Glutamatergic neuron (in vitro differentiated cells): Measurements from ENCODE around the gene COX7B. TPM values are rescaled to one million over a fixed set of nuclear protein-coding genes. Genes with fewer than 3 reads are reported as not detected.
"Not testable (repeated sequence)": the region's sequence is repeated elsewhere in the genome, so short reads cannot be mapped to it uniquely, and the experiment has no call there.

Source experiments
- DNase-seq: peaks from one replicate; pipeline ENCODE4 v3.0.0; 2022
- H3K27ac Mint-ChIP-seq: one replicate; pipeline ENCODE4 v1.8.0; 2020; ENCODE audit warnings: mild to moderate bottlenecking, mixed read lengths, inconsistent platforms; ENCODE audit not compliant: unreplicated experiment
- H3K27me3 Mint-ChIP-seq: one replicate; pipeline ENCODE4 v1.8.0; 2020; ENCODE audit warnings: mild to moderate bottlenecking, moderate library complexity, mixed read lengths, inconsistent platforms; ENCODE audit not compliant: unreplicated experiment
- H3K36me3 Mint-ChIP-seq: one replicate; pipeline ENCODE4 v1.8.0; 2020; ENCODE audit warnings: mild to moderate bottlenecking, mixed read lengths, inconsistent platforms; ENCODE audit not compliant: unreplicated experiment
- H3K4me1 Mint-ChIP-seq: one replicate; pipeline ENCODE4 v1.8.0; 2020; ENCODE audit warnings: mild to moderate bottlenecking, low read depth, mixed read lengths, inconsistent platforms; ENCODE audit not compliant: unreplicated experiment
- H3K4me3 Mint-ChIP-seq: one replicate; pipeline ENCODE4 v1.8.0; 2020; ENCODE audit warnings: mild to moderate bottlenecking, mixed read lengths, inconsistent platforms; ENCODE audit not compliant: unreplicated experiment
- H3K9me3 Mint-ChIP-seq: one replicate; pipeline ENCODE4 v1.8.0; 2020; ENCODE audit warnings: mild to moderate bottlenecking, moderate library complexity, mixed read lengths, inconsistent platforms; ENCODE audit not compliant: unreplicated experiment
- total RNA-seq: library from RNA; stranded (reverse); fragmentation: NEBNext Ultra II Directional; extraction: Animal tissue kit (Norgen Biotek cat#: 25700); gene quantifications from one replicate; pipeline ENCODE4 v1.2.1, GENCODE V29; 2021; ENCODE audit not compliant: unreplicated experiment
- TF ChIP-seq, protein P1 (sequence below): fragments of 200-600 bp; sonication (generic); IDR thresholded peaks from one replicate; pipeline ENCODE4 v1.5.0; 2021; ENCODE audit not compliant: partially characterized antibody, unreplicated experiment

The COX7B gene
- total RNA-seq, 1 donor from 2014 or later, result 188 TPM

GRCh38 chrX:77917294-77917933 is 18.1 kb downstream of the COX7B start:
- H3K36me3 Mint-ChIP-seq, result no peaks in the 10 kb centered on the region
- no peak overlapping the region for H3K4me3 Mint-ChIP-seq
- no peaks in the 10 kb centered on the region for H3K9me3 Mint-ChIP-seq
- peaks cover 5% of the 10 kb centered on the region for H3K4me1 Mint-ChIP-seq
- DNase-seq, result no peak
- TF ChIP-seq, protein P1, sequence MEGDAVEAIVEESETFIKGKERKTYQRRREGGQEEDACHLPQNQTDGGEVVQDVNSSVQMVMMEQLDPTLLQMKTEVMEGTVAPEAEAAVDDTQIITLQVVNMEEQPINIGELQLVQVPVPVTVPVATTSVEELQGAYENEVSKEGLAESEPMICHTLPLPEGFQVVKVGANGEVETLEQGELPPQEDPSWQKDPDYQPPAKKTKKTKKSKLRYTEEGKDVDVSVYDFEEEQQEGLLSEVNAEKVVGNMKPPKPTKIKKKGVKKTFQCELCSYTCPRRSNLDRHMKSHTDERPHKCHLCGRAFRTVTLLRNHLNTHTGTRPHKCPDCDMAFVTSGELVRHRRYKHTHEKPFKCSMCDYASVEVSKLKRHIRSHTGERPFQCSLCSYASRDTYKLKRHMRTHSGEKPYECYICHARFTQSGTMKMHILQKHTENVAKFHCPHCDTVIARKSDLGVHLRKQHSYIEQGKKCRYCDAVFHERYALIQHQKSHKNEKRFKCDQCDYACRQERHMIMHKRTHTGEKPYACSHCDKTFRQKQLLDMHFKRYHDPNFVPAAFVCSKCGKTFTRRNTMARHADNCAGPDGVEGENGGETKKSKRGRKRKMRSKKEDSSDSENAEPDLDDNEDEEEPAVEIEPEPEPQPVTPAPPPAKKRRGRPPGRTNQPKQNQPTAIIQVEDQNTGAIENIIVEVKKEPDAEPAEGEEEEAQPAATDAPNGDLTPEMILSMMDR, result no peak
- no peak overlapping the region for H3K27ac Mint-ChIP-seq
- H3K27me3 Mint-ChIP-seq, result no peaks in the 10 kb centered on the region

GRCh38 chrX:77918568-77918967 is 19.3 kb downstream of the COX7B start:
- DNase-seq, result no peak
- TF ChIP-seq, protein P1, result no peak
- H3K27me3 Mint-ChIP-seq, result no peaks in the 10 kb centered on the region
- no peak overlapping the region for H3K27ac Mint-ChIP-seq
- no peaks in the 10 kb centered on the region for H3K9me3 Mint-ChIP-seq
- H3K36me3 Mint-ChIP-seq, result no peaks in the 10 kb centered on the region
- H3K4me3 Mint-ChIP-seq, result no peak overlapping the region
- H3K4me1 Mint-ChIP-seq, result no peaks in the 10 kb centered on the region

DNA sequence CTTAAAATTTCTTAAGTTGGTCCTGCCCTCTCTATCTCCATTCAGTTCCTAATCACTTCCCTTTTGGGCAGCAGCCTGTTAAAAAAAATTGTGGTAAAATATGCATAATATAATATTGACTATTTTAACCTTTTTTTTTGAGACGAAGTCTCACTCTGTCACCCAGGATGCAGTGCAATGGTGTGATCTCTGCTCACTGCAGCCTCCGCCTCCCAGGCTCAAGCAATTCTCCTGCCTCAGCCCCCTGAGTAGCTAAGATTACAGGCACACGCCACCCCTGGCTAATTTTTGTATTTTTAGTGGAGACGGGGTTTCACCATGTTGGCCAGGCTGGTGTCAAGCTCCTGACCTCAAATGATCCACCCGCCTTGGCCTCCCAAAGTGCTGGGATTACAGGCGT is 20.1 kb downstream of the COX7B start:
- H3K27ac Mint-ChIP-seq, H3K4me1 Mint-ChIP-seq, H3K36me3 Mint-ChIP-seq, H3K9me3 Mint-ChIP-seq, H3K4me3 Mint-ChIP-seq, H3K27me3 Mint-ChIP-seq, DNase-seq: not testable (repeated sequence)

GRCh38 chrX:77922787-77923186 is 23.5 kb downstream of the COX7B start:
- Mint-ChIP-seq H3K36me3 (no peaks in the 10 kb centered on the region), H3K9me3 (no peaks in the 10 kb centered on the region), H3K4me1 (no peaks in the 10 kb centered on the region), H3K27ac (no peak overlapping the region), H3K27me3 (no peaks in the 10 kb centered on the region), H3K4me3 (no peak overlapping the region)
- DNase-seq, result no peak
- TF ChIP-seq, protein P1, result no peak

GRCh38 chrX:77924320-77924859 is 25.1 kb downstream of the COX7B start:
- TF ChIP-seq, protein P1, result no peak
- Mint-ChIP-seq H3K4me1 (no peaks in the 10 kb centered on the region), H3K36me3 (no peaks in the 10 kb centered on the region), H3K27ac (no peak overlapping the region), H3K27me3 (no peaks in the 10 kb centered on the region), H3K9me3 (no peaks in the 10 kb centered on the region), H3K4me3 (no peak overlapping the region)
- no peak for DNase-seq
